Pancreas (tissue), 10 donors: ENCODE data around the gene CMTM7. TPM values are rescaled to one million over a fixed set of nuclear protein-coding genes. Genes with fewer than 3 reads are reported as not detected.

ENCODE experiments used
- ATAC-seq, 4 donors: fragments of 200-7000 bp; cut with Tn5 transposase; one replicate each; pipeline versions ENCODE4 v1.8.0 to v1.9.1; 2020; ENCODE audit warnings: mild to moderate bottlenecking in 4 of 4, moderate library complexity in 4 of 4
- DNase-seq, 6 donors: peaks; one replicate each; pipeline ENCODE4 v3.0.0-alpha.2; 2020
- FAIRE-seq: peaks from 2 replicates; lab custom pipeline; 2012; peaks lifted over from hg19 to GRCh38; lab: Jason Lieb, UNC
- H3K27ac ChIP-seq, 4 donors: fragments of 200-600 bp; sonication (generic); 1 replicate in 3 of 4; 2 replicates in 1 of 4; pipeline versions ENCODE4 v1.5.0 to v1.8.0; 2020
- H3K27me3 ChIP-seq, 4 donors: fragments of 200-600 bp; one replicate each; pipeline ENCODE4 v1.8.0; 2021
- H3K36me3 ChIP-seq, 3 donors: fragments of 200-600 bp; sonication (generic) in 1 of 3; one replicate each; pipeline versions ENCODE4 v1.5.0 to v1.8.0; 2020 to 2021
- H3K4me1 ChIP-seq, 3 donors: fragments of 200-600 bp; one replicate each; pipeline ENCODE4 v1.8.0; 2021
- H3K4me3 ChIP-seq, 4 donors: fragments of 200-600 bp; sonication (generic) in 2 of 4; one replicate each; pipeline versions ENCODE4 v1.5.0 to v1.8.0; 2020 to 2021
- H3K9me3 ChIP-seq, 4 donors: fragments of 200-600 bp; one replicate each; pipeline ENCODE4 v1.8.0; 2021
- WGBS, 2 donors: extraction: QIAGEN DNeasy Blood & Tissue Kit; methylation state at CpG; one replicate each; pipeline ENCODE4 v1.1.7; 2013; 5-methylcytosine and 5-hydroxymethylcytosine counted together
- intact Hi-C, 3 donors: fragments of 100-400 bp; cut with DNase I; formaldehyde crosslinking; loops; one replicate each; pipeline versions ENCODE4 v1.11.1 to v1.14.2; 2022
- polyA plus RNA-seq, 2 donors: library from polyadenylated mRNA; stranded (reverse); fragments of 200-250 nt; gene quantifications; one replicate each; pipeline ENCODE4 v1.2.3, GENCODE V29; 2013
- total RNA-seq, 6 donors: library from RNA; stranded (reverse); fragmentation: NEBNext Ultra II Directional in 4 of 6; extraction: Animal tissue kit (Norgen Biotek cat#: 25700) in 4 of 6; gene quantifications; one replicate each; pipeline versions ENCODE4 v1.2.1 to v1.2.4, GENCODE V29; 2021 to 2023
- TF ChIP-seq, protein P1 (sequence below), 4 donors: fragments of 200-600 bp; sonication (generic) in 3 of 4; IDR thresholded peaks; one replicate each; pipeline versions ENCODE4 v1.5.0 to v1.8.0; 2021; ENCODE audit warnings: antibody characterized with exemption in 4 of 4
- donor health status: healthy with polysubstance abuse.
- donor health status: DM: no; HTN: no; CAD: no; lungs with moderate emphysema.
- donor health status: DM: no; HTN: no; CAD: no.
- donor health status: control.
- donor health status: control.
- donor health status: Bipolar disorder and iron deficiency.
- donor health status: DM: yes; HTN: yes; CAD: no.
- donor health status: DM: no; HTN: no; CAD: no.
- donor health status: DM: no; HTN: no; CAD: no.
- donor health status: DM: yes; HTN: yes; CAD: no.

CMTM7 gene
- total and polyA plus RNA-seq, 8 donors = 6.1 to 23.8 (median 12.0) TPM

DNA sequence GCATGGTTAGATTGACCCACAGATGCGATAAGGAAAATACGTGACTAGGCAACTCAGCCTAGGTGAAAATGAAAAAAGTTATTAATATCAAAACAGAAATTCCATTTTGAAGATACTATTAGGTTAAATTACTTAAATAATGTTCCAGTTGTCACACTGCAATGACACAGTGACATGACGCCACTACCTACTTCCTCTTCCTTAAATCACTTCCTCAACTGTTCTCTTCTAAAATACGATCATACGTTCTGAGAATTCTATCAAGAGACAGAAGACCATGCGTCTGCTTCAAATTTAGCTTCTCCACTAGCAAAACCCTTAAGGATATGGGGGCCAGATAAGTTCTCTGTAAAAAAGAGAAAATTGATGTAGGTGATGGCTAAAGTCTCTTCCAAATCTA is 92.8 kb downstream of the CMTM7 start:
- intact Hi-C loops = no loop called here
- ATAC-seq = peak in 2 of 4 donors; percentile 35 to 48
- no peak for FAIRE-seq
- DNase-seq = no peak
- H3K36me3 ChIP-seq = no peaks in the 10 kb centered on the region
- WGBS, 2 donors = 93 to 95% methylated on average over 6 of the region's 6 CpGs
- H3K4me3 ChIP-seq = no peak overlapping the region
- peak overlapping the region in 1 of 4 donors; percentile 21 for H3K27ac ChIP-seq
- no peaks in the 10 kb centered on the region for H3K27me3 ChIP-seq
- H3K9me3 ChIP-seq = no peaks in the 10 kb centered on the region
- TF ChIP-seq, protein P1, sequence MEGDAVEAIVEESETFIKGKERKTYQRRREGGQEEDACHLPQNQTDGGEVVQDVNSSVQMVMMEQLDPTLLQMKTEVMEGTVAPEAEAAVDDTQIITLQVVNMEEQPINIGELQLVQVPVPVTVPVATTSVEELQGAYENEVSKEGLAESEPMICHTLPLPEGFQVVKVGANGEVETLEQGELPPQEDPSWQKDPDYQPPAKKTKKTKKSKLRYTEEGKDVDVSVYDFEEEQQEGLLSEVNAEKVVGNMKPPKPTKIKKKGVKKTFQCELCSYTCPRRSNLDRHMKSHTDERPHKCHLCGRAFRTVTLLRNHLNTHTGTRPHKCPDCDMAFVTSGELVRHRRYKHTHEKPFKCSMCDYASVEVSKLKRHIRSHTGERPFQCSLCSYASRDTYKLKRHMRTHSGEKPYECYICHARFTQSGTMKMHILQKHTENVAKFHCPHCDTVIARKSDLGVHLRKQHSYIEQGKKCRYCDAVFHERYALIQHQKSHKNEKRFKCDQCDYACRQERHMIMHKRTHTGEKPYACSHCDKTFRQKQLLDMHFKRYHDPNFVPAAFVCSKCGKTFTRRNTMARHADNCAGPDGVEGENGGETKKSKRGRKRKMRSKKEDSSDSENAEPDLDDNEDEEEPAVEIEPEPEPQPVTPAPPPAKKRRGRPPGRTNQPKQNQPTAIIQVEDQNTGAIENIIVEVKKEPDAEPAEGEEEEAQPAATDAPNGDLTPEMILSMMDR (IDR thresholded peaks at IDR 0.05) = no peak
- no peaks in the 10 kb centered on the region for H3K4me1 ChIP-seq

DNA sequence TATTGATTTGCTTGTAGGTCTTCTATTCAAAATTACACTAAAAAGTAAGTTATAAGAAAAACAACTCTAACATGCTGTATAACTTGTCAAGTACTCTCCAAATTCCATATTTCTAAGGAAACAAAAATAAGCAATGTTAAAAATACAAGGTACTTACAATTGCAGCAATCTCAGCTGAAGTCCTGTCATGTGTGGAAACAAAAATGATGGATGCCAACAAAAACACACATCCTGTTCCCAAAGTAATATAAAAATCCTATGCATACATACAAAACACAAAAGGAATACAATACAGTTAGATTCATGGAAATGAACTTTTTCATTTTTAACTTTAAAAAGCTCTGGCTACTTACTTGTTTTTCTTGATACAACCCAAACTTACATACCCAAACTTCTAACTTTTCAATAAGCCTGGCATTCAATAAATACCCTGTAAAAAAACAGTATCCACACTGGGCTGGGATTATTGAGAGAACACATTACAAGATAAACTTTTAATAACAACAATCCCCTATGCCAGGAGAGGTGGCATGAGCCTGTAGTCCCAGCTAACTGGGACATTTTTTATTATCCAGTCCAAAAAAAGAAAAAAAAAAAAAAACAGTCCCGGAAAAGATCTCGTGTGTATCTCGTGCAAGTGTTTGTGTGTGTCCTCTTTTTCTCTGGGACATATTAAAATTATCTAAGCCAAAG is 96.3 kb downstream of the CMTM7 start:
- no peak for FAIRE-seq
- Histone ChIP-seq H3K9me3 (no peaks in the 10 kb centered on the region), H3K4me3 (no peak overlapping the region), H3K27me3 (no peaks in the 10 kb centered on the region), H3K4me1 (peaks cover 0 to 6% (median 0%) of the 10 kb centered on the region in 3 donors), H3K27ac (no peak overlapping the region), H3K36me3 (no peaks in the 10 kb centered on the region)
- intact Hi-C loops = no loop called here
- 90 to 95% methylated on average over 3 of the region's 3 CpGs for WGBS, 2 donors
- DNase-seq = no peak
- ATAC-seq = no peak
- TF ChIP-seq, protein P1 (IDR thresholded peaks at IDR 0.05) = no peak

DNA sequence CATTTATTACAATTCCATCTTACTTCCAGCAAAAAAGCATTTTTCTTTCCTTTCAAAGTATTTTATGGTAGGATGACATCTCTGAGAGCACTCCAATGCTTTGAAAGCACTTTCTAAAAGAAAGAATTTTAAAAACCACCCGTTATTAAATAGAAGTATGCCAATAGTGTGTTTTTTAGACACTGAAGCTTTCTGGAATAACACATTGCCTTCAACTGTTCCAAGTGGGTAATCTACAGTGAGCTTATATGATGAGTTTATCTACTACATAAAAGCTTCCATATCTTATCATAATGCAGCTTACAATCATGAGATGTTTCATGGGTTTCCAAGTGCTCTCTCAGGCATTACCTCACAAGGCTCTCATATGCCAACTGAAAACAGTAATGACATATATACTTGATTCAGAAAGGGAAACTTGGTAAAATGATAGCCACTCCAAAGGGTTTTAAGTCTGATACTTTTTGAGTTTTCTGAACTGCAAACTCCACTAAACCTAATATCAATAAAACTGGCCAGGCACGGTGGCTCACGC is 96.9 kb downstream of the CMTM7 start:
- Histone ChIP-seq H3K4me3 (no peak overlapping the region), H3K9me3 (no peaks in the 10 kb centered on the region), H3K27me3 (no peaks in the 10 kb centered on the region), H3K27ac (no peak overlapping the region), H3K4me1 (peaks cover 0 to 6% (median 3%) of the 10 kb centered on the region in 3 donors), H3K36me3 (no peaks in the 10 kb centered on the region)
- DNase-seq = no peak
- TF ChIP-seq, protein P1 (IDR thresholded peaks at IDR 0.05) = no peak
- FAIRE-seq = no peak
- intact Hi-C loops = no loop called here
- ATAC-seq = no peak
- 94 to 95% methylated on average over 3 of the region's 3 CpGs for WGBS, 2 donors

DNA sequence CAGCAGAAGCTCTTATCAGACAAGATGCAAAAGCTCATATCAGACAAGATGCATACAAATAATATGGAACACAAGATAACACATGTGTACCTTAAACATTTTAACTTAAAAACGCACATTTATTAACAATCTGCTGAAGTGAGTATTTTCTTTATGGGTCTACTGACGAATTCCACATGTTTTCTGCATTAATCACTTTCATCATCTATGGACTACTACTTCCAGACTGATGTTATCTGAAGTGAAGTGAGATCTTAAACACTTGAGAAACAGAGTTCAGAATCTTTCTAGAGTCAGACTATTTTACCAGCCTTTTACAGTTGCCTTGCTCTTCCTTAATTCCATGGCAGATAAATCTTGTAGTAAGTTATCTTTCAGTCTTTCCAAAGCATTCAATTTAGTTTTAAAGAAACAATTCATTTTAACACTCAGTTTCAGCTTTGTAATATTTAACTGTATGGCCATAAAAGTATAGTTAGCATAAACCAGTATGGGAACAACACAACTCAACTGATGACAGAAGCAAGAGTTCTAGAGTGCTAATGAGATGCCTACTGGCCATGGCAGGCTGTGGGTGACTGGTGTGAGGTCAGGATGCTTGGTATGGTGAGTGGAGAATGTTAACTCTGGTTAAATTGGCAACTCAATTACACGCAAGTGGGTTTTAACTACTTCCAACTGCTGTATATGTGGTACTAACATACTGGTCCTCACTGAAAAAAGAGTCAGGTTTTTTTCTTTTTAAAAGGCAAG is 101.2 kb downstream of the CMTM7 start:
- H3K9me3 ChIP-seq = no peaks in the 10 kb centered on the region
- H3K36me3 ChIP-seq = no peaks in the 10 kb centered on the region
- TF ChIP-seq, protein P1 (IDR thresholded peaks at IDR 0.05) = no peak
- DNase-seq (no peak), FAIRE-seq (no peak), ATAC-seq (no peak)
- intact Hi-C loops = no loop called here
- 92% methylated on average over 3 of the region's 3 CpGs for WGBS, 2 donors
- H3K27me3 ChIP-seq = no peaks in the 10 kb centered on the region
- no peak overlapping the region for H3K4me3 ChIP-seq
- peaks cover 0 to 19% (median 6%) of the 10 kb centered on the region in 3 donors for H3K4me1 ChIP-seq
- no peak overlapping the region for H3K27ac ChIP-seq
